ENCODE data around the gene GALR3. TPM values are rescaled to one million over a fixed set of nuclear protein-coding genes. Genes with fewer than 3 reads are reported as not detected.

The GALR3 gene
- total and polyA plus RNA-seq, 2 of the 4 experiments (the other 2 are of a cell fraction): not detected

GRCh38 chr22:37803639-37804351, 19.4 kb upstream of the GALR3 start (continued):
- no peak for TF ChIP-seq MAZ (IDR thresholded peaks at IDR 0.05; ENCODE audit: borderline replicate concordance, low read depth, low read length)

GRCh38 chr22:37804352-37804880, 18.8 kb upstream of the GALR3 start:
- peak overlapping the region; percentile 37 for H3K4me2 ChIP-seq (ENCODE audit: low read depth, low read length)
- intact Hi-C loops (cut with micrococcal nuclease): no loop called here
- WGBS, 2 experiments (ENCODE audit: extremely low coverage in 2 of 2, insufficient read length in 1 of 2): 3% methylated on average over 6 of the region's 29 CpGs; no CpG with 5 or more reads in 1 of the 2 experiments
- peak overlapping the region; percentile 96 for H2AK9ac ChIP-seq (replicated peaks; ENCODE audit: low read depth, low read length, poor library complexity)
- no TSS peak for BruUV-seq (replicated peaks)
- H3K9ac ChIP-seq (ENCODE audit: low read depth, low read length): peak overlapping the region; percentile 37; the same call in 1 of the 2 replicates
- no peaks in the 10 kb centered on the region for H3K36me3 ChIP-seq (ENCODE audit: control insufficient read depth, insufficient read depth, low read length)
- ATAC-seq (ENCODE audit: low read depth) (no peak), DNase-seq (no peak)
- dilution Hi-C loops (cut with HindIII; ENCODE audit: low sequenced_read_pairs, unreplicated experiment): no loop called here
- POLR2A ChIA-PET (ENCODE audit: unreplicated experiment): interaction anchor here (1.1 kb wide), 1 partner anchor 123 kb away, joined by 4 read pairs; no protein-coding TSS in a partner anchor
- H3K9me3 ChIP-seq (ENCODE audit: control insufficient read depth, insufficient read depth, low read length): no peaks in the 10 kb centered on the region
- peak overlapping the region; percentile 52 for H2BK120ac ChIP-seq (ENCODE audit: low read depth, low read length)
- H3K56ac ChIP-seq (ENCODE audit: extremely low read depth, insufficient read depth, low read length): no peak overlapping the region
- H3K18ac ChIP-seq (ENCODE audit: low read depth, low read length): no peak overlapping the region
- H3K4me3 ChIP-seq (ENCODE audit: insufficient read depth, low read depth, low read length): peak overlapping the region; percentile 52
- peak overlapping the region; percentile 57 for H3K27ac ChIP-seq (ENCODE audit: insufficient read depth, low read length)
- no peak overlapping the region for H2BK15ac ChIP-seq (ENCODE audit: low read depth, low read length)
- H4K91ac ChIP-seq (ENCODE audit: insufficient read depth, low read depth, low read length): peak overlapping the region; percentile 23
- H2AFZ ChIP-seq (replicated peaks; ENCODE audit: low read length, poor library complexity): peak overlapping the region; percentile 88
- no peak overlapping the region for H2BK20ac ChIP-seq (ENCODE audit: low read depth, low read length)
- H3K23ac ChIP-seq (ENCODE audit: low read depth, low read length): 0 out of 2 replicates have a peak overlapping the region, but pooled peaks have one; percentile 39
- CTCF ChIA-PET: no interaction called here
- 0 out of 2 replicates have a peak, but pooled peaks cover 8% of the 10 kb centered on the region for H4K20me1 ChIP-seq (ENCODE audit: insufficient read depth, low read length)
- H2BK5ac ChIP-seq (ENCODE audit: low read depth, low read length, poor library complexity, severe bottlenecking): peak overlapping the region; percentile 66
- H3K9me1 ChIP-seq (ENCODE audit: insufficient read depth, low read length): peaks cover 5% of the 10 kb centered on the region; the same call in 1 of the 2 replicates
- peak overlapping the region; percentile 63 for H3K4ac ChIP-seq (ENCODE audit: low read depth, low read length)
- H2AK5ac ChIP-seq (ENCODE audit: low read depth, low read length): peak overlapping the region; percentile 18; the same call in 1 of the 2 replicates
- H3K79me1 ChIP-seq (ENCODE audit: low read depth in 1 of 2, low read length in 2 of 2): peaks cover 11 to 37% of the 10 kb centered on the region in 2 experiments; a peak in 3 of 4 replicates
- H4K8ac ChIP-seq (ENCODE audit: low read depth in 2 of 2, low read length in 2 of 2): peak overlapping the region; percentile 69 to 94
- 0 out of 2 replicates have a peak overlapping the region, but pooled peaks have one; percentile 55 for H3K14ac ChIP-seq (replicated peaks; ENCODE audit: low read depth, low read length)
- H3K4me1 ChIP-seq (ENCODE audit: control insufficient read depth, insufficient read depth, low read length): peaks cover 12% of the 10 kb centered on the region
- in situ Hi-C loops (cut with MboI; ENCODE audit: low sequenced_read_pairs): no loop called here
- H3K27me3 ChIP-seq (ENCODE audit: control insufficient read depth, insufficient read depth, low read length): no peaks in the 10 kb centered on the region
- H4K5ac ChIP-seq (ENCODE audit: low read depth, low read length): peak overlapping the region; percentile 75; the same call in 1 of the 2 replicates
- TF ChIP-seq ELK1 (IDR thresholded peaks at IDR 0.05; ENCODE audit: borderline replicate concordance, low read depth, low read length) (no peak), MAFK (IDR thresholded peaks at IDR 0.05; ENCODE audit: low read depth, low read length) (no peak), SMC3 (IDR thresholded peaks at IDR 0.05; ENCODE audit: low read depth, low read length) (no peak), RCOR1 (IDR thresholded peaks at IDR 0.05; ENCODE audit: insufficient replicate concordance, low read length) (no peak), POLR2A (IDR thresholded peaks at IDR 0.05; ENCODE audit: low read depth, low read length) (no peak), RAD21 (IDR thresholded peaks at IDR 0.05; ENCODE audit: low read length) (no peak), MXI1 (IDR thresholded peaks at IDR 0.05; ENCODE audit: borderline replicate concordance, low read depth, low read length) (no peak), RFX5 (IDR thresholded peaks at IDR 0.05; ENCODE audit: low read depth, low read length) (no peak), NFE2L2 (IDR thresholded peaks at IDR 0.05; ENCODE audit: low read depth, low read length) (no peak), MAZ (IDR thresholded peaks at IDR 0.05; ENCODE audit: borderline replicate concordance, low read depth, low read length) (no peak), CTCF (conservative IDR thresholded peaks at IDR 0.05; ENCODE audit: low read depth, low read length) (no peak), FOS (IDR thresholded peaks at IDR 0.05; ENCODE audit: low read depth, low read length) (no peak)

All from IMR-90 (cell line).